Astrocyte (in vitro differentiated cells and primary cell): ENCODE results near the gene SNAP29. TPM values are rescaled to one million over a fixed set of nuclear protein-coding genes. Genes with fewer than 3 reads are reported as not detected.

Source experiments
- DNase-seq: peaks from one replicate; pipeline ENCODE4 v3.0.0-alpha.2; 2010; ENCODE audit warnings: low read depth
- FAIRE-seq: peaks from 2 replicates; lab custom pipeline; 2011; peaks lifted over from hg19 to GRCh38; lab: Jason Lieb, UNC
- H2AFZ ChIP-seq: 2 replicates; pipeline ENCODE4 v1.6.0; 2012; ENCODE audit warnings: low read depth, low read length, inconsistent platforms
- H3K27ac ChIP-seq: 2 replicates; pipeline ENCODE4 v1.5.1; 2011; ENCODE audit warnings: low read depth, low read length, inconsistent platforms
- H3K27me3 ChIP-seq: 2 replicates; pipeline ENCODE4 v1.6.0; 2011; ENCODE audit warnings: low read length, inconsistent platforms; ENCODE audit not compliant: insufficient read depth
- H3K36me3 ChIP-seq: 2 replicates; pipeline ENCODE4 v1.5.1; 2011; ENCODE audit warnings: low read length, inconsistent platforms; ENCODE audit not compliant: insufficient read depth
- H3K4me1 ChIP-seq: 2 replicates; pipeline ENCODE4 v1.5.1; 2011; ENCODE audit warnings: low read length, inconsistent platforms; ENCODE audit not compliant: insufficient read depth
- H3K4me2 ChIP-seq: 2 replicates; pipeline ENCODE4 v1.6.0; 2012; ENCODE audit warnings: low read length, inconsistent platforms
- H3K4me3 ChIP-seq: 2 replicates; pipeline ENCODE4 v1.5.1; 2011; ENCODE audit warnings: low read depth, mild to moderate bottlenecking, low read length, inconsistent platforms; ENCODE audit not compliant: insufficient read depth
- H3K79me2 ChIP-seq: 2 replicates; pipeline ENCODE4 v1.6.0; 2012; ENCODE audit warnings: mild to moderate bottlenecking, low read length, inconsistent platforms; ENCODE audit not compliant: insufficient read depth
- H3K9ac ChIP-seq: 2 replicates; pipeline ENCODE4 v1.6.0; 2012; ENCODE audit warnings: mild to moderate bottlenecking, low read length, inconsistent platforms
- H3K9me3 ChIP-seq: 2 replicates; pipeline ENCODE4 v1.5.1; 2012; ENCODE audit warnings: low read depth, mild to moderate bottlenecking, low read length, inconsistent platforms; ENCODE audit not compliant: insufficient read depth
- H4K20me1 ChIP-seq: 2 replicates; pipeline ENCODE4 v1.6.0; 2012; ENCODE audit warnings: low read length, inconsistent platforms; ENCODE audit not compliant: insufficient read depth
- H3K27ac Mint-ChIP-seq: one replicate; pipeline ENCODE4 v1.8.0; 2021; ENCODE audit warnings: mild to moderate bottlenecking, mixed read lengths; ENCODE audit not compliant: unreplicated experiment
- H3K27me3 Mint-ChIP-seq: one replicate; pipeline ENCODE4 v1.8.0; 2021; ENCODE audit warnings: low read depth, mixed read lengths; ENCODE audit not compliant: unreplicated experiment
- H3K36me3 Mint-ChIP-seq: one replicate; pipeline ENCODE4 v1.8.0; 2021; ENCODE audit warnings: low read depth, mixed read lengths; ENCODE audit not compliant: unreplicated experiment
- H3K4me1 Mint-ChIP-seq: one replicate; pipeline ENCODE4 v1.8.0; 2021; ENCODE audit warnings: low read depth, mixed read lengths; ENCODE audit not compliant: unreplicated experiment
- H3K4me3 Mint-ChIP-seq: one replicate; pipeline ENCODE4 v1.8.0; 2021; ENCODE audit warnings: mild to moderate bottlenecking, moderate library complexity, mixed read lengths; ENCODE audit not compliant: unreplicated experiment
- H3K9me3 Mint-ChIP-seq: one replicate; pipeline ENCODE4 v1.8.0; 2021; ENCODE audit warnings: mild to moderate bottlenecking, mixed read lengths; ENCODE audit not compliant: unreplicated experiment
- EZH2 ChIP-seq: IDR thresholded peaks from 2 replicates; pipeline ENCODE4 v1.6.1; 2012; ENCODE audit warnings: mild to moderate bottlenecking, low read length, inconsistent platforms; ENCODE audit not compliant: insufficient read depth
- total RNA-seq: library from RNA; stranded (reverse); gene quantifications from 2 replicates; pipeline ENCODE4 v1.2.1, GENCODE V29; 2021
- TF ChIP-seq, protein P1 (sequence below): IDR thresholded peaks from 2 replicates; pipeline ENCODE4 v1.5.1; 2011; ENCODE audit warnings: low read depth, mild to moderate bottlenecking, inconsistent platforms, low read length, moderate library complexity; ENCODE audit not compliant: insufficient read depth

The SNAP29 gene
- total RNA-seq, 1 donor from 2014 or later = 19.6 TPM

DNA sequence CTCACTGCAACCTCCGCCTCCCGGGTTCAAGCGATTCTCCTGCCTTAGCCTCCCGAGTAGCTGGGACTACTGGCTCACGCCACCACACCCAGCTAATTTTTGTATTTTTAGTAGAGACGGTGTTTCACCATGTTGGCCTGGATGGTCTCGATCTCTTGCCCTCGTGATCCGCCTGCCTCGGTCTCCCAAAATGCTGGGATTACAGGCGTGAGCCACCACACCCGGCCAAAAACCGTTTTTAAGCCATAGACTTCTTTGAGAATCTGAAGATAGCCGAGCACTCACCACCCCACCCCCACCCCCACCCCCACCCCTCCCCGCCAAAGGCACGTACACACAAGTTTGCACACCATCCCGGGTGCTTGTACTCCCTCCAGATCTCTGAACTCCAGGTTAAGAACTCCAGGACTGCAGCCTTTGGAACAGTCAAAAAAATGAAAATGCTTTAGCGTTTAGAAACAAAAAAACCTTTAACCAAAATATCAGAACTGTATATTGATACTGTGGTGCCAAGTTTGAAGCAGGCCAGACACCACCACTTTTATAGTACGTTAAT lies 59.9 kb downstream of the SNAP29 start:
- no peaks in the 10 kb centered on the region for H3K27me3 Mint-ChIP-seq
- peak overlapping the region; percentile 86 for H3K9ac ChIP-seq
- TF ChIP-seq EZH2 = no peak
- TF ChIP-seq, protein P1, sequence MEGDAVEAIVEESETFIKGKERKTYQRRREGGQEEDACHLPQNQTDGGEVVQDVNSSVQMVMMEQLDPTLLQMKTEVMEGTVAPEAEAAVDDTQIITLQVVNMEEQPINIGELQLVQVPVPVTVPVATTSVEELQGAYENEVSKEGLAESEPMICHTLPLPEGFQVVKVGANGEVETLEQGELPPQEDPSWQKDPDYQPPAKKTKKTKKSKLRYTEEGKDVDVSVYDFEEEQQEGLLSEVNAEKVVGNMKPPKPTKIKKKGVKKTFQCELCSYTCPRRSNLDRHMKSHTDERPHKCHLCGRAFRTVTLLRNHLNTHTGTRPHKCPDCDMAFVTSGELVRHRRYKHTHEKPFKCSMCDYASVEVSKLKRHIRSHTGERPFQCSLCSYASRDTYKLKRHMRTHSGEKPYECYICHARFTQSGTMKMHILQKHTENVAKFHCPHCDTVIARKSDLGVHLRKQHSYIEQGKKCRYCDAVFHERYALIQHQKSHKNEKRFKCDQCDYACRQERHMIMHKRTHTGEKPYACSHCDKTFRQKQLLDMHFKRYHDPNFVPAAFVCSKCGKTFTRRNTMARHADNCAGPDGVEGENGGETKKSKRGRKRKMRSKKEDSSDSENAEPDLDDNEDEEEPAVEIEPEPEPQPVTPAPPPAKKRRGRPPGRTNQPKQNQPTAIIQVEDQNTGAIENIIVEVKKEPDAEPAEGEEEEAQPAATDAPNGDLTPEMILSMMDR = no peak
- H3K36me3 Mint-ChIP-seq = peaks cover 2% of the 10 kb centered on the region
- DNase-seq = no peak
- H3K27me3 ChIP-seq = no peaks in the 10 kb centered on the region
- peak overlapping the region; percentile 87 for H3K4me3 ChIP-seq
- no peak for FAIRE-seq
- no peaks in the 10 kb centered on the region for H3K36me3 ChIP-seq
- peak overlapping the region; percentile 94 for H3K27ac Mint-ChIP-seq
- H2AFZ ChIP-seq = no peak overlapping the region
- peaks cover 17% of the 10 kb centered on the region for H3K4me1 Mint-ChIP-seq
- H3K4me1 ChIP-seq = peaks cover 15% of the 10 kb centered on the region
- H3K27ac ChIP-seq = peak overlapping the region; percentile 27
- peaks cover 56% of the 10 kb centered on the region for H4K20me1 ChIP-seq
- peaks cover 65% of the 10 kb centered on the region for H3K79me2 ChIP-seq
- H3K9me3 ChIP-seq = no peaks in the 10 kb centered on the region
- H3K9me3 Mint-ChIP-seq = no peaks in the 10 kb centered on the region
- peak overlapping the region; percentile 88 for H3K4me2 ChIP-seq
- peak overlapping the region; percentile 97 for H3K4me3 Mint-ChIP-seq

DNA sequence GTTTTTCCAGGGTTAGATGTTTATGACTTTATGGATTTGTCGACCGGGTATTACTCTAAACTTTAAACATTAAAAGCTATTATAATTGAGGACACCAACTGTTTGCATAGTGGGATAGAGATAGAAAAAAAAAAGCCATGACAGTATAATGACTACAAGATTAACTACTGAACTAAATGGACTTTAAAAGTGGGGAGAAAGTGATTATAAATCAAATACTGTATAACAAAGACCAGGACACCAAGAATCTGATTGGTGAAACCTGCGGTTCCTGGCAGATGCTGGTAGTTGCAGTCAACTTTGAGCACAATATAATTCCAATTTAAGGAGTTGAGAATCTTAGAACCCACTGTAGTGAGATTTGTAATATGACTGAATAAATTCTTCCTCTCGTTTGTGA lies 60.9 kb downstream of the SNAP29 start:
- Mint-ChIP-seq H3K4me3 (peak overlapping the region; percentile 97), H3K4me1 (peaks cover 18% of the 10 kb centered on the region), H3K9me3 (no peaks in the 10 kb centered on the region), H3K27me3 (no peaks in the 10 kb centered on the region), H3K36me3 (peaks cover 2% of the 10 kb centered on the region), H3K27ac (no peak overlapping the region)
- Histone ChIP-seq H3K79me2 (peaks cover 75% of the 10 kb centered on the region), H3K27me3 (no peaks in the 10 kb centered on the region), H3K9me3 (no peaks in the 10 kb centered on the region), H2AFZ (no peak overlapping the region), H3K4me2 (peak overlapping the region; percentile 88), H4K20me1 (peaks cover 65% of the 10 kb centered on the region), H3K27ac (no peak overlapping the region), H3K4me1 (peaks cover 15% of the 10 kb centered on the region), H3K36me3 (no peaks in the 10 kb centered on the region), H3K4me3 (peak overlapping the region; percentile 87), H3K9ac (peak overlapping the region; percentile 86)
- peak; percentile 19 for DNase-seq
- TF ChIP-seq EZH2 = no peak
- TF ChIP-seq, protein P1 = no peak
- no peak for FAIRE-seq

DNA sequence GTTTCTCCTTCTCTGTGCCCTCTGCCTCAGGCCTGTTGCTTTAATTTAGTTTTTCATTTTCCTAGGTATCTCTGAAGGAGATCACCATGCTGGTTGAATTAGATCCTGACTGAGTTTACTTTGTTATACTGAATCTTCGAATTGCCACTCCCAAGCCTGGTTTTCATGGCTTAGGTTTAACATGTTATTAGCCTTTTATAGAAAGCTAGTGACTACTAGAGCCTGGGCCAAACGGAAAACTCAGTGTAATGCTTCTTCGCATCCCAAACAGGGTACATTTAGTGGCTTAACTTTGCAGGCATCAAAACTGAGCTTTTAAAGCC lies 62.0 kb downstream of the SNAP29 start:
- Histone ChIP-seq H4K20me1 (peaks cover 77% of the 10 kb centered on the region), H3K9ac (peak overlapping the region; percentile 86), H3K4me3 (peak overlapping the region; percentile 87), H3K9me3 (no peaks in the 10 kb centered on the region), H3K4me1 (peaks cover 15% of the 10 kb centered on the region), H3K4me2 (peak overlapping the region; percentile 88), H3K36me3 (peaks cover 4% of the 10 kb centered on the region), H3K27ac (no peak overlapping the region), H2AFZ (no peak overlapping the region), H3K27me3 (no peaks in the 10 kb centered on the region), H3K79me2 (peaks cover 86% of the 10 kb centered on the region)
- DNase-seq (no peak), FAIRE-seq (no peak)
- Mint-ChIP-seq H3K27ac (no peak overlapping the region), H3K9me3 (no peaks in the 10 kb centered on the region), H3K4me3 (peak overlapping the region; percentile 97), H3K27me3 (no peaks in the 10 kb centered on the region), H3K4me1 (peaks cover 18% of the 10 kb centered on the region), H3K36me3 (peaks cover 2% of the 10 kb centered on the region)
- TF ChIP-seq, protein P1 = no peak
- TF ChIP-seq EZH2 = no peak
